B cell (primary cell): Measurements from ENCODE around the gene RGSL1.

Experiments used
- EZH2 ChIP-seq: IDR thresholded peaks from 2 replicates; pipeline ENCODE4 v1.6.1; 2012; ENCODE audit warnings: borderline replicate concordance, low read depth, mild to moderate bottlenecking, moderate library complexity, low read length; ENCODE audit not compliant: insufficient read depth, poor library complexity, severe bottlenecking
- TF ChIP-seq, protein P1 (sequence below): fragments of 200-600 bp; IDR thresholded peaks from one replicate; pipeline ENCODE4 v1.8.0; 2022; ENCODE audit warnings: antibody characterized with exemption, mild to moderate bottlenecking

DNA sequence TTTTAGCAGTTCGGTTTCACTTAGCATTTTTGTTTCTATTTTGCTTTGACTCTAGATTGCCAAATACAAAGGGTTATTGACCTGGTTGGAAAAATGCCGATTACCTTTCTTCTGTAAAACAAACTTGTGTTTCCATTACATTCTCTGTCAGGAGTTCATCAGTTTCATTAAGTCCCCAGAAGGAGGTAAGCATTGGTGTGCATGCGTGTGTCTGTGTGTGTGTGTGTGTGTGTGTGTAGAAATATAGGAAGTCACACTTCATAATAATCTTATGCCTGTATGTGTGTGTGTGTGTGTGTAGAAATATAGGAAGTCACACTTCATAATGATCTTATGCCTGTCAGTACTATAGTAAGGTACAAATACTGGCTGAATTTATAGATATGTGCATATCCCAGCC lies 10.0 kb downstream of the RGSL1 start:
- TF ChIP-seq, protein P1, sequence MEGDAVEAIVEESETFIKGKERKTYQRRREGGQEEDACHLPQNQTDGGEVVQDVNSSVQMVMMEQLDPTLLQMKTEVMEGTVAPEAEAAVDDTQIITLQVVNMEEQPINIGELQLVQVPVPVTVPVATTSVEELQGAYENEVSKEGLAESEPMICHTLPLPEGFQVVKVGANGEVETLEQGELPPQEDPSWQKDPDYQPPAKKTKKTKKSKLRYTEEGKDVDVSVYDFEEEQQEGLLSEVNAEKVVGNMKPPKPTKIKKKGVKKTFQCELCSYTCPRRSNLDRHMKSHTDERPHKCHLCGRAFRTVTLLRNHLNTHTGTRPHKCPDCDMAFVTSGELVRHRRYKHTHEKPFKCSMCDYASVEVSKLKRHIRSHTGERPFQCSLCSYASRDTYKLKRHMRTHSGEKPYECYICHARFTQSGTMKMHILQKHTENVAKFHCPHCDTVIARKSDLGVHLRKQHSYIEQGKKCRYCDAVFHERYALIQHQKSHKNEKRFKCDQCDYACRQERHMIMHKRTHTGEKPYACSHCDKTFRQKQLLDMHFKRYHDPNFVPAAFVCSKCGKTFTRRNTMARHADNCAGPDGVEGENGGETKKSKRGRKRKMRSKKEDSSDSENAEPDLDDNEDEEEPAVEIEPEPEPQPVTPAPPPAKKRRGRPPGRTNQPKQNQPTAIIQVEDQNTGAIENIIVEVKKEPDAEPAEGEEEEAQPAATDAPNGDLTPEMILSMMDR = no peak
- no peak for TF ChIP-seq EZH2
